ENCODE measurements around the gene DPP10.
"Not testable (repeated sequence)": the region's sequence is repeated elsewhere in the genome, so short reads cannot be mapped to it uniquely, and the experiment has no call there.

DPP10 gene

DNA sequence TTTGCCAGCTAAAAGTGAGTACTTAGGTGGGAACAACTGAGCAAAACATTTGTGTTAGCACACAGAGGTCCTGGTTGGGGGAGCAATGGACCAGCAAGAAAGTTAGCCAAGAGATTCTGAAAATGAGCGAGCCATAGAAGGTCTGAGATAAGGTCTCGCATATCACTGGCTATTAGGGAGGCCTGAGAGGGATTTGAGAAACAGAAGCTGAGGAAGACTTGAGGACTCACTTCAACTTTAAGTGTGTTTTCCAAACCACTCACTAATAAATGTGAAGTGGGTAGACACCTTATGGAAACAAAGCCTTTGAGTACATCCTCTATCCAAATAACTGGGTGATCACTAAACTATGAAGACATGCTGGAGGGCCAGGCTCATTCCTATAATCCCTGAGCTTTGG, 958.5 kb downstream of the DPP10 start:
- no peak for DNase-seq

DNA sequence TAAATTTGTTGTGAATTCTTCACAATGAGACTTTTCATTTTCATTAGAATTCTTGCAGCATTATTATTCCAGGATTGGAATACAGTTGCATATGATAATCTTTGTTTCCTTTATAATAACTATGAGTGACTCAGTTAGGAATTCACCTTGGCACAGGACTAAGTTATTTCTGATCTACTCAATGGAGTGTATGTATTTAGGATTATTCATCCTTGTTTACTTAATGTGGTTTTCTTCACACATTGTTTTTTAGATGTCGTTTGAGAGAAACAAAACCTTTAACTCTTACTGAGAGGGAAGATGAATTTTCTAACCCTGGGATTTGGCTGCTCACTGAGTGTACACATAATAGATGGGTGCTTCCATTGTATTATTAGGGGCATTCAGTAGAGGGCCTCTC, 970.1 kb downstream of the DPP10 start:
- no peak for DNase-seq

- no peak for DNase-seq
These were observed 971.4 kb downstream of the DPP10 start for GRCh38 chr2:115413791-115414190.

GRCh38 chr2:115414466-115414865, 972.0 kb downstream of the DPP10 start:
- peak in 1 of 56 donors; percentile 2 for DNase-seq

DNA sequence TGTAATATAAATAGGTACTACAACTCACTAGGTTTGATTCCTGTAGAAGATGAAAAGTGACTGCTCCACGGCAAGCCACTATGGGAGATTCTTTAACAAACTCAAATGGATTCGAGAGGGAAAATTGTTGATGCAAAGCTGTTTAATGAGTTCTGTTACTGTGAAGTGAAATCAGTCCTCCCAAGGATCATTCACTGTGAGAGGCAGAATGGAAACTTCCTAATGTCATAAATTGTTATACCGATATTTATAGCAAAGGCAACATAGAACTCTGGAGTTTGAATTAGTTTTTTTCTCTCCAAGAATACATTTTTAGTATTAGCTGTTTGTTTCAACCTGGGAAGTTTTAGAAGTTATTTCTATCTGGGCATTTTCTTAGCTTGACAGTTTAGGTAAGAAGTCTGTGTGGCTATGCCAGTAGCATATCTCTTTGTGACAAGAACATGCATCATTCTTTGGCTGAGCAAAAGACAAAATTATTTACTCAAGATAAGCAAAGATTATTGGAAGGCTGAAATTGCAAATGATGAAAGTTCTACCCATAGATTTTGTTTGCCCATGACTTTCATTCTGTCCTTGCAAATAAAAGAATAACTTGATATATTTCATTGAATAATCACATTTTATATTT, 979.7 kb downstream of the DPP10 start:
- no peak for DNase-seq

- no peak for DNase-seq
These were observed 985.0 kb downstream of the DPP10 start for GRCh38 chr2:115427436-115427835.

DNA sequence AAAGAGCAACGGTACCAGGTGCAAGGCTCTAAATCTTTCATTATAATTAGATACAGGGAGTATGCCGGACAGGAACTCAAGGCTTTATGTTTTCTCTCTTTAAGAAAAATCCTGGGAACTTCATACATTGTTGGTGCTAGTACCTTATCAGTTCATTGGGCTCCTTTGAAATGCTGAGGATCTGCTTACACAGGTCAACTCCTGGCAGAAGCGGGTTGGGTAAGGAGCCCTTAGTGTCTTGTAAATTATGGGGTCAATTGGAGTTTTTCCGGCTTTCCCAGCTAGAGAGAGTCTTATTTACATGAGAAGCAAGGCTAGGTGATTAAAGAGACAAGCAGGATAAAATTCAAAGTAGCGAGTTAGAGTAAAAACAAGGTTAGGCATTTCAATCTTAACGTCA, 998.3 kb downstream of the DPP10 start:
- not testable (repeated sequence) for DNase-seq

DNA sequence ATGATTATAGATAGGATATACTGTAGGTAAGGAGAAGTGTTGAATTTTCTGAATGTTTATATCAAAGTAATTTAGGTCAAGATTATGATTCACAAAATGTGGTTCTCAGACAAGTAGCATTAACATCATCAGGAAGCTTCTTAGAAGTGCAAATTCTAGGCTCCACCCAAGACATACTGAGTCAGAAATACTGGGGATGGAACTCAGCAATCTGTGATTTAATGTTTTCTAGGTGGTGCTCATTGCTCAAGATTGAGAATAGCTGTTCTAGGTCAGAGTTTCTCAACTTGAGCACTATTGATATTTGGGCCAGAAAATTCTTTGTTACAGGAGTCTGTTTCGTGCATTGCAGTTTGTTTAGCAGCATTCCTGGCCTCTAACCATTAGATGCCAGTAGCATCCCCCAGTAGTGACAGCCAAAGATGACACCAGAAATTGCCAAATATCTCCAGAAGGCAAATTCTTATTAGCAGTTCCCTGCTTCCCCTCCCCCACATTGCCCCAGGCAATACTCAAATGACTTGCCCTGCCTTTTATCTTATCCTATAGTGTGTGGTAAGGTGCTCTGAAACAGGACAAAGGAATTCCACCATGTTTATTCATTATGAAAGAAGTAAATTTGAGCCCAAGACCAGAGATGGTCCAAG, 1001.2 kb downstream of the DPP10 start:
- no peak for DNase-seq

DNA sequence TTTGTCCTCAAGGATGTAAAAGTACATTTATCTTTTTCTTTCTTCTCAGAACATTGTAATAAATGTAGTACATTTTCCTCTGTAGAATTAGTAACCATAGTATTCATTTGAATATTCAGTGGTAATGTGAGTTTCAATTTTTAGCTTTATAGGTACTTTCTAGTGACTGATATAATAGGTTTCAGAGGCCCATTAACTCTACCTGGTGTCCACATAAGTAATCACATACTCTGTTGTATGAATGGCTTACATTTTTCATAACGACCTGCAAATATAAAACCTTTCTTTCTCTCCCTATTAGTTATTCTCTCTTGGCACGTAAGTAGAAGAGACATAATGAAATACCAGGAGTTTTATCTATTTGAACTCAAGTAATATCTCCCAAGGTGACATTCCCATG, 1017.6 kb downstream of the DPP10 start:
- no peak for DNase-seq

GRCh38 chr2:115480741-115481140, 1038.3 kb downstream of the DPP10 start:
- DNase-seq, result peak in 2 of 56 donors; percentile 1

GRCh38 chr2:115481842-115482241, 1039.4 kb downstream of the DPP10 start:
- DNase-seq, result no peak

DNA sequence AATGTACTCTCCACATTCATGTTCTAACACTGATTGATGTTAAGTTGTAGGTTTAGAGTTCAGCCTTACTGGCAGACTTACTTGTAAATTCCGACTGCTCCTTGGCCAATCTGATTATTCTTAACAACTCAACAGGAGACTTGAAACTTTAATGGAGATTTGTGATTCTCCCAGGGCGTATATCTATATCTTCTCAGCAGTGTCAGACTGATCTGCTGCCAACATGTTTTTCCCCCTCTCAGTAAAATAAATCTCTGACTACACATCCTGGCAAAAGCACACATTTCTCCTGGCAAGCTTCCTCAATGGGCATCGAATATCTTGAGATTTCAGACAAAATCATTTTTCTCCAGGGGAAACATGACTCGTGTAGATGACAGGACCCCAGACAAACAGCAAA, 1041.2 kb downstream of the DPP10 start:
- no peak for DNase-seq

GRCh38 chr2:115484486-115484885, 1042.0 kb downstream of the DPP10 start:
- DNase-seq, result no peak

GRCh38 chr2:115484983-115485382, 1042.5 kb downstream of the DPP10 start:
- DNase-seq, result no peak

DNA sequence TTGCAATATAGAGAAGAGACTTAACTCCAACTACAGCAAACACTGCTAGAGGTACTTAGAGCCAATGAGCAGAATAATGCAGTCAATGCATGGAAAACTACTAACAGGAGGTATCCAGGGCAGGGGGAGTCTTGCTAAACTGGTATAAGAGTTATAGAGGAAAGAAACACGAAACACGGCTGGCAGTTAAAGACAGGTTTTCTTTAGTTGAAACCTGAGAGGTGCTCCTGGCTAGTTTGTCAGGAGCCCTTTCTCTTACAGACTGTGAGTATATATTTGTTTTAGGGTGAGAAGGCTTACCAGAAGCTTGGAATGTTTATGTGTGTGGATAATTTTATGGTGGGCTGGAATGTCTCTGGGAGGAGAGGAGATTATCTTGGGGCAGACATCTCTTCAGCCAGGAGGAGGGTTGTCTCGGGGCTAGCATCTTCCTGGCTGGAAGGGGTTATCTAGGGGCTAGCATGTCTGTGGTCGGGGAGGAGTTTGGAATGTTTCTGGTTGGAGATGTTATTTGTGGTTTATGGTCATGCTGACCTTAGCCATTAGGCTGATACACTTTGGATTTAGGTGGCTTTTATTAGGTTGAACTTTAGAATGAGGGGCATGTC, 1048.8 kb downstream of the DPP10 start:
- no peak for DNase-seq

- no peak for DNase-seq
These were observed 1062.9 kb downstream of the DPP10 start for GRCh38 chr2:115505331-115505730.

- no peak for DNase-seq
These were observed 1078.3 kb downstream of the DPP10 start for GRCh38 chr2:115520727-115521126.

DNA sequence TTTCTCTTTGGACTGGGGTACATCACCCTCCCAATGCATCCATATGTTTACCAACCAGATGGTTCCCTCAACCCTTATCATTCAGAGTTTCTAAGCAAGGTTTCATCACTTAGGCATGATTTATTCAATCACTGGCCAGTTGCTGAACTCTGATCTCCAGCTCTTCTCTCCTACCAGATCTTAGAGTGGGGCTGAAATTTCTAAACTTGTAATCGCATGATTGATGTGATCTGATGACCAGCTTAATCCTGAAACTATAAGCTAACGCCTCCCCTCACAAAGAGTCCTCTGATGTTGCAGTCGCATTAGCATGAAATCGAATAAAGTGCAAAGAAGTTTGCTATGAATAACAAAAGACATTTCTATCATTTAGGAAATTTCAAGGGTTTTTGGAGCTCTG, 1082.0 kb downstream of the DPP10 start:
- DNase-seq, result no peak

DNA sequence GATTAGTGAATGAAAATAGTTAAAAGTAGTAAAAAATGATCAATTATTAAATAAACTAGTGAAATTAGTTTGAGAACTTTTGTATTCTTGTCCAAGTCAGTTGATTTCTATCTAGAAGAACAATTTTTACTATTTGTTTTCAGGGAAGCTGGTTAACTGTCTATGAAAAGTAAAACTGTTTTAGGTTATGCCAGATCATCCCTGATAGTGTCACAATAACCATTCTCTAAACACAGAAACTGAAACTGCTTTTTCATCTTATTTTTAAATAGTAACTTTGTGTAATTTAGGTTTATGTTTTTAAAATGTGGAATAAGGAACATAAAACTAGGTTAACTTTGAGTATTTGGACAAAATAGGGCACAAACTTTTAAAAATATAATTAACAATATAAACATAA, 1087.2 kb downstream of the DPP10 start:
- no peak for DNase-seq

- no peak for DNase-seq
These were observed 1090.6 kb downstream of the DPP10 start for GRCh38 chr2:115533081-115533480.

GRCh38 chr2:115541814-115542213, 1099.4 kb downstream of the DPP10 start:
- DNase-seq, result no peak

DNA sequence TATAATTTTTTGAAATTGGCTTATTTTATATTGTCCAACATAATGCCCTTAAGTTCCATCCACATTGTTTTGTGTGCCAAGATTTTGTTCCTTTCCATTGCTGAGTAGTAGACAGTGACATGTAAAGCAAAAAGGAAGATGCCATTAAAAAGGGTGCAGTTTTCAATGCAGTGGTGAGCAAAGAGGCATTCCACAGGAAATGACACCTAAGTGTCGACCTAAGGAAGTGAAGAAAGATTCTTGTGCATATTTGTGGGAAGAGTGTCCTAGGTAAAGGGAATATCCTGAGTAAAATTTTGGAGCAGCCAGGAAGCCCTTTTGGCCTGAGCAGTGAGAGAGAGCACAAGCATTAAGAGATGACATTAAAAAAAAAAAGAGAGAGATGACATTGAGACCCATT, 1099.9 kb downstream of the DPP10 start:
- DNase-seq, result no peak

- DNase-seq, result no peak
These were observed 1100.6 kb downstream of the DPP10 start for GRCh38 chr2:115543024-115543423.

Data from amygdala (tissue), 56 donors.